Subcutaneous abdominal adipose tissue (tissue), 5 donors: ENCODE results near the gene LHX5.

Source experiments
- H3K27ac ChIP-seq: one replicate; pipeline ENCODE4 v1.7.0; 2013; ENCODE audit warnings: low read depth, mild to moderate bottlenecking, inconsistent platforms, low read length, moderate library complexity
- H3K27me3 ChIP-seq, 5 donors: one replicate each; pipeline ENCODE4 v1.7.0; 2013; ENCODE audit warnings: low read length in 5 of 5, inconsistent platforms in 1 of 5; ENCODE audit not compliant: control insufficient read depth in 5 of 5, insufficient read depth in 4 of 5
- H3K36me3 ChIP-seq, 5 donors: one replicate each; pipeline ENCODE4 v1.7.0; 2013; ENCODE audit warnings: low read length in 5 of 5; ENCODE audit not compliant: control insufficient read depth in 5 of 5, insufficient read depth in 5 of 5
- H3K4me1 ChIP-seq, 5 donors: one replicate each; pipeline ENCODE4 v1.7.0; 2013; ENCODE audit warnings: low read length in 5 of 5, mild to moderate bottlenecking in 3 of 5, moderate library complexity in 1 of 5; ENCODE audit not compliant: control insufficient read depth in 5 of 5, insufficient read depth in 5 of 5
- H3K4me3 ChIP-seq, 5 donors: one replicate each; pipeline ENCODE4 v1.7.0; 2013; ENCODE audit warnings: low read length in 5 of 5, low read depth in 1 of 5
- H3K9ac ChIP-seq, 5 donors: one replicate each; pipeline ENCODE4 v1.7.0; 2013; ENCODE audit warnings: low read length in 5 of 5, mild to moderate bottlenecking in 4 of 5, moderate library complexity in 3 of 5
- H3K9me3 ChIP-seq, 5 donors: one replicate each; pipeline ENCODE4 v1.7.0; 2013; ENCODE audit warnings: low read length in 5 of 5; ENCODE audit not compliant: control insufficient read depth in 5 of 5
- donor health status: healthy.
- donor health status: healthy.
- donor health status: healthy.
- donor health status: healthy.
- donor health status: healthy.

LHX5 gene

DNA sequence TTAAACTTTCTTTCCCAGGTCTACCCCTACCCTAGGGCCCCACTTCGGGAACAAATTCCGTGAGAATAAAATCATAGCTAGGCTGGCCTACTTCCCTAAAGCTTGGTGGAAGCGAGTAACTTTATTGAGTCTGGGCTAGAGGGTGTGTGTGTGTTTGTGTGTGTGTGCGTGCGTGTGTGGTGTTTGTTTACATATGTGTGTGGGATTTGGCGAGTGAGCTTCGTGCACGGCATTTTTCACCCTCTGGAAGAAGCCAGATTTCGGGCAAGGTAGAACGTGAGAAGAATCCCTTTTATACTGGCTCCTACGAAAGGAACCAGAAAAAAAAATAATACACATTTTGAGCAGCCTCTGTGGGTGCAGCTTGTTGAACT lies 7.5 kb upstream of the LHX5 start:
- no peak overlapping the region for H3K9ac ChIP-seq
- H3K36me3 ChIP-seq, result no peaks in the 10 kb centered on the region
- H3K27ac ChIP-seq, result no peak overlapping the region
- H3K9me3 ChIP-seq, result peaks cover 0 to 5% (median 0%) of the 10 kb centered on the region in 5 donors
- peaks cover 0 to 3% (median 0%) of the 10 kb centered on the region in 5 donors for H3K4me1 ChIP-seq
- peaks cover 63 to 77% (median 67%) of the 10 kb centered on the region in 5 donors for H3K27me3 ChIP-seq
- H3K4me3 ChIP-seq, result no peak overlapping the region

DNA sequence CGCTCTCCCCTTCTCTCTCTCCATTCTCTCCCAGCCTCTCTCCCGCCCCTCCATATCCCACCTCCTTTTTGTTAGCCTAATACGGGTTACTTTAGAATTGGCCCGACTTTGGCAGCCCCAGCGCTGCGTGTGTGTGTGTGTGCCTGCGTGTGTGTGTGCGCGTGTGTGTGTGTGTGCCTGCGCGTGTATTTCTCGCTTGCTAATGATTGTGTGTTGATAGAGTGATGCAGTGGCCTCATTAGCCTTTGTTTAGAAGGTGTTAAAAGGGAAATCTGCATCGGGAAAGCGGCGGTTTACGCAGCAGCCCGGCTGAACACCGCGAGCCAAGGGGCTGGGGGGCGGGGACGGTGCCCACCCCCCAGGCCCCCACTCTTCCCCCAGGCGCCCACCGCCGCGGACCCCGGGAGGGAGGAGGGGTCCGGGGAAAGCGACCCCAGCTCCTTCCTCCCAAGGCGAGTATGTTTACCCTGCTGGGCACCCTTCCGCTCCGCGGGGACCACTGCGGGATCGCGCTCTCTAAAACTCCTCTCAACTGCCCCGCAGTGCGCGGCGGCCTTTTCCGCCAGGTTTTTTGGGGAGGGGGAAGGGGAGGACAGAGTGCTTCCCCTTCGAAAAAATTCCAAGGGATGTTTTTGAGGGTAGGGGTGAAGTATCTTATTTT lies 6.8 kb upstream of the LHX5 start:
- peaks cover 0 to 5% (median 0%) of the 10 kb centered on the region in 5 donors for H3K9me3 ChIP-seq
- peaks cover 0 to 4% (median 0%) of the 10 kb centered on the region in 5 donors for H3K4me1 ChIP-seq
- peaks cover 64 to 80% (median 68%) of the 10 kb centered on the region in 5 donors for H3K27me3 ChIP-seq
- H3K27ac ChIP-seq, result no peak overlapping the region
- no peak overlapping the region for H3K9ac ChIP-seq
- H3K36me3 ChIP-seq, result no peaks in the 10 kb centered on the region
- H3K4me3 ChIP-seq, result no peak overlapping the region

DNA sequence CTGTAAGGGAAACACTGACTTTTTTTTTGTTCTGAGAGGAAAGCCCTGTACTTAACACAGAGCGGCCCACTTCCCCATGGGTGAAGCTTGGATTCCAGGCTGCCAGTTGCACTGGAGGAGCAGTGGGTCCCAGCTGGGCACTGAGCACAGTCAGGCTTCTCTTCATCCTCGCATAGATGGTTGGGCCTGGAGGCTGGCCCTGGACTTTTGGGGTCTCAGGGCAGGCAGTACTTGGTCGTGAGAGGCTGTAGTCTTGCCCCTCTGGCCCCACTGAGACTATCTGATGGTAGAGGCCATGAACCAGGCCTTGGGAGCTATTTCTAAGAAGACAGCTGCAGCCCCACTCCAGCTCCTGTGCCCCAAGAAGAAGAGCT lies 6.2 kb upstream of the LHX5 start:
- Histone ChIP-seq H3K36me3 (no peaks in the 10 kb centered on the region), H3K9ac (no peak overlapping the region), H3K4me3 (no peak overlapping the region), H3K27me3 (peaks cover 66 to 79% (median 69%) of the 10 kb centered on the region in 5 donors), H3K27ac (no peak overlapping the region), H3K4me1 (peaks cover 0 to 4% (median 0%) of the 10 kb centered on the region in 5 donors), H3K9me3 (peaks cover 0 to 5% (median 0%) of the 10 kb centered on the region in 5 donors)

DNA sequence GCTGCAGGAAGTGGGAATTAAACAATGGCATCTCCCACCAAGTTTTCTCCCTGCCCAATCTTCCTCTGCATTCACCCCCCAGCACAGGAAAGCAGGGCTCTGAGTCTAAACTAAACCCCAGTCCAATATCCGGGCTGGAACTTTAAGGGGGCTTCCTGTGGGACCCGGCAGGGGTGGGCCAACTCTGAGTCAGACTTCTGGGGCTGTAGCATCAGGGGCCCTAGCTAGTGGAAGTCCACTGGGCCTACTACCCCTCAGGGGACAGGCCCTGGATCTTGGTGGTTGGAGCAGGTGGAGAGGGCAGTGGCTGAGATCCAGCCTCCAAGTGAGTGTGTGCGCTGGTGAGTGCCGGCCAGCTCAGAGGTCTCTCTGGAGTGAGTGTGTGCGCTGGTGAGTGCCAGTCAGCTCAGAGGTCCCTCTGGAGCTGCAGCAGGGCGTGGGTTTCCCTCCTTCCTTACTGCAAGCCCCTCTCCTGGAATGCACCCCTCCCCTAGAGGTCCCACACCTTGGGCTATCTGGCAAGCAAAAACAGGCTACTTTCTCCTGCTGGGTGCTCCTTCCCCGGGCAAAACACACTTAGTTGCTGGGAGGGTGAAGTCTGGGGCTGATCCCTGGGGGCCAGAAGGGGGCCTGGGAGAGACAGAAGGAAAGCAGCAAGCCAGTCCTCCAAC lies 5.6 kb upstream of the LHX5 start:
- H3K36me3 ChIP-seq, result no peaks in the 10 kb centered on the region
- no peak overlapping the region for H3K9ac ChIP-seq
- H3K4me1 ChIP-seq, result peaks cover 0 to 4% (median 0%) of the 10 kb centered on the region in 5 donors
- peaks cover 0 to 5% (median 0%) of the 10 kb centered on the region in 5 donors for H3K9me3 ChIP-seq
- no peak overlapping the region for H3K27ac ChIP-seq
- no peak overlapping the region for H3K4me3 ChIP-seq
- peaks cover 71 to 82% (median 72%) of the 10 kb centered on the region in 5 donors for H3K27me3 ChIP-seq

DNA sequence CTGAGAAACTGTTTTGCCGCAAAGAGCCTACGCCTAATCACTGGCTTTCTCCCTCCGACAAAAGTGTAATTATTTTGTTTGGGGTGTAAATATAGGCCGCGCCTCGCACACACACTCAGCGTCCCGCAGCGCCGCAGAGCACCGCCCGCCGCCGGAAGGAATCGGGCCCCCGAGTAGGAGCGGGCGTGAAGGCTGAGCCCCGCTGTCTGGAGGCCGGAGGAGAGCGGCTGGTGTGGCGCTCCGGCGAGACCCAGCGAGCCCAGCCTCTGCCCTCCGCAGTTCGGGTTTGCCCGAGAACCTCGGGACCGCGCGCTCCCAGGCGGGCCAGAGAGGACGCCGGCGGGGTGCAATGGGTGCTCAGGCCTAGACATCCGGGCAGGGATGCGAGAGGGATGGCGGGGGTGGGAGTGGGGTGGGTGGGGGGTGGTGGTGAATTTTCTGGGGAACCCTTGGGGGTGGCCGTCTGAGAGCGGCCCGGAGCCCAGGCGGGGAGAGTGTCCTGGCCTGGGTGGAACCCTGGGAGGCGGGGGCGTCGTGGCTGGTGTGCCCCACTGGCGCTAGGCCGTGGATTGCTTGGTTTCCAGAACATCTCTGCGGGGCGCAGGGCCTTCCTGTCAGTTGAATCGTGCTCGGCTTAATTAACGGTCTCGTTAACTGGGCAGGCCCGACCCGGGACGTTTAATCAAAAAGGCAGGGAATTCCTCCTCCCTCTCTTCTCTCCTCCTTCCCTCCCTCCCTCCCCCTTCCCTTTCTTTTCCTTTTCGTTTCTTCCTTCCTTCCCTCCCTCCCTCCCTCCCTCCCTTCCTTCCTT lies 4.7 kb upstream of the LHX5 start:
- H3K4me3 ChIP-seq, result no peak overlapping the region
- peaks cover 0 to 5% (median 0%) of the 10 kb centered on the region in 5 donors for H3K9me3 ChIP-seq
- no peaks in the 10 kb centered on the region for H3K36me3 ChIP-seq
- H3K27ac ChIP-seq, result no peak overlapping the region
- no peak overlapping the region for H3K9ac ChIP-seq
- peaks cover 0 to 4% (median 0%) of the 10 kb centered on the region in 5 donors for H3K4me1 ChIP-seq
- H3K27me3 ChIP-seq, result peaks cover 73 to 86% (median 78%) of the 10 kb centered on the region in 5 donors

DNA sequence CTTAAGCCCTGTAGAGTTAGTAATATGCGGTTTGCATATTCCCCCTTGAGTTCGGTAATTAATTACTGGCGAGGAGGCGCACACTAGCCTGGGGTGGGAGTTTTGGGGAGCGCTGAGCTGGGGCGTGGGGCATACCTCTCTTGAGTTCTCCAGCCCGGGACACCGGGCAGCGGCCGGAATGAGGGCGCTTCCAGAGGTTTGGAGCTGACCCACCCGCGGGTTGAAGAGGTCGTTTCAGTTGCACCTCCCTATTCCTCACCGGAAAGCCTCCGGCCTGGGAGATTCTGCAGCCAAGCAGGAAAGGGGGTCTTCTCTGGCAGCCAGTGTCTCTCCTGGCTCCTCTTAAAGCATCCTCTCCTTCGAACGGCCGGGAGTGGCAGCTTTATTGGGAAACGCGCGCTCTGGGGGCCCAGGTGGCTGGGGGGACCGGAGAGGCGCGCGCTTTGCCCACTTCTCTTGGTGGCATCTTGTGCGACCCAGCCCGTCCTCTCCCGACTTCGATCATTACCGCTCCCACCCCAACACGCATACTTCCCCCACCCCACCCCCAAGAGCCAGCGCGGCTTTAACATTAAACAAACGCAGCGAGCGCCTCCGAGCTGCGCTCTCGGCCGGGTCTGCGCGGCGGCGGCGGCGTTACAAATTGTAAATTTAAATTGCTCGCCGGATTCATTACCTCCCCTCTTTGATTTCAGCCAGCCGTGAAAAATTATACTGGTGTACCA lies 3.9 kb upstream of the LHX5 start:
- no peaks in the 10 kb centered on the region for H3K36me3 ChIP-seq
- peaks cover 74 to 86% (median 79%) of the 10 kb centered on the region in 5 donors for H3K27me3 ChIP-seq
- no peak overlapping the region for H3K9ac ChIP-seq
- no peak overlapping the region for H3K4me3 ChIP-seq
- no peak overlapping the region for H3K27ac ChIP-seq
- H3K9me3 ChIP-seq, result peaks cover 0 to 2% (median 0%) of the 10 kb centered on the region in 5 donors
- H3K4me1 ChIP-seq, result peaks cover 0 to 4% (median 0%) of the 10 kb centered on the region in 5 donors

DNA sequence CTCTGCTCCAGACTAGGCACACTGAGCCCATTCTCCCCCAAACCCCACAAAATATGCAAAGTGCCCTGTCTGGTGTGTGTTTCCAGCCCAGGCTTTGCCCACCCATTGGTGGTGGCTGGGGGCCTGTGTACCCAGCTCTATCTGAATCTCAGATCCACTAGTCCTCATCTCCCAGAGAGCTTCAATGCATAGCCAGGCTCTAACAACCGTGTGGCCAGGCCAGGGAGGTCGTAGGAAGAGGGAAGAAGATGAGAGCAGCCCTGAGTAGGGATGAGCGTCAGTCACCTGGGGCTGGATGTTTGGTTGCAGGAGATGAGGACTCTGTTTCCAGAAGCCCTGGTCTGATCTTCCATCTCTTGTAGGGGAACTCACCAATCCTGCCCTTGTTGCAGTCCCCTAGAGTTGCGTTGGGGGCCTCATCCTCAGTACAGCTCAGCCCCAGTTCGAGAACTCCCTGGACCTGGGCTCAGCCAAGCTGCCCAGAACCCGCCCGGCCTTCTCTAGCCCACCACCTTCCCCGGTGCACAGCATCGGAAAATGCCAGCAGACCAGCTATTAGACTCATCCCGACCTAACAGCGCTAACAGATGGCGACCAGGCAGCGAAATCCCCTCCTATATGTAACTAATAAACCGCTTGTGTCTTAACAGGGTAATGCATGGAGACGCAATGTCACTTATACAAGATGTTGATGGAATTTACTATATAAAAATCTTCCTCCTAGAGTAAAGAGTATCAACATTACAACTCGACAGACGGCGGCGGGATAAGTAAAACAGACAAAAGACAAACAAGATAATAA lies 3.2 kb upstream of the LHX5 start:
- no peak overlapping the region for H3K9ac ChIP-seq
- H3K36me3 ChIP-seq, result no peaks in the 10 kb centered on the region
- peaks cover 0 to 4% (median 0%) of the 10 kb centered on the region in 5 donors for H3K4me1 ChIP-seq
- H3K4me3 ChIP-seq, result no peak overlapping the region
- no peak overlapping the region for H3K27ac ChIP-seq
- H3K9me3 ChIP-seq, result peaks cover 0 to 2% (median 0%) of the 10 kb centered on the region in 5 donors
- peaks cover 74 to 91% (median 82%) of the 10 kb centered on the region in 5 donors for H3K27me3 ChIP-seq

DNA sequence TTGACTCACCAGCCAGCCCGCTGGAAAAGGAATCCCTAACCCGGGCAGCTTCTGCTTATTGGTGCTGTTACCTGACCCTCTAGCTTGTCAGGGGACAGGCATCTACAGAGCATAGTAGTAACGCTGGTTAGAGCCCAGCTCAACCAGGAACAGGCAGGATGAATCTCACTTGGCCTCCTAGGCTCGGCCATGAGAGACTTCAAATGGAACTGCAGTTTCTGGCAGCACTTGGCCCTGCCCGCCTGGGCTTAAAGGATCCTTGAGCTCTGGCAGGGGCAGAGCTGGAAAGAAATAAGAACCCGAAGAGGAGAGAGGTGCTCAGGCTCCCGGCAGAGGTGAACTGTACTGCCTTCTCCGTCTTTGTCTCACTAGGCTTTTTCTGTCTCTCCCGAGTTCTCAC lies 2.3 kb upstream of the LHX5 start:
- Histone ChIP-seq H3K4me1 (peaks cover 0 to 4% (median 0%) of the 10 kb centered on the region in 5 donors), H3K9ac (no peak overlapping the region), H3K9me3 (peaks cover 0 to 2% (median 0%) of the 10 kb centered on the region in 5 donors), H3K4me3 (no peak overlapping the region), H3K27me3 (peaks cover 77 to 91% (median 82%) of the 10 kb centered on the region in 5 donors), H3K36me3 (no peaks in the 10 kb centered on the region), H3K27ac (no peak overlapping the region)

DNA sequence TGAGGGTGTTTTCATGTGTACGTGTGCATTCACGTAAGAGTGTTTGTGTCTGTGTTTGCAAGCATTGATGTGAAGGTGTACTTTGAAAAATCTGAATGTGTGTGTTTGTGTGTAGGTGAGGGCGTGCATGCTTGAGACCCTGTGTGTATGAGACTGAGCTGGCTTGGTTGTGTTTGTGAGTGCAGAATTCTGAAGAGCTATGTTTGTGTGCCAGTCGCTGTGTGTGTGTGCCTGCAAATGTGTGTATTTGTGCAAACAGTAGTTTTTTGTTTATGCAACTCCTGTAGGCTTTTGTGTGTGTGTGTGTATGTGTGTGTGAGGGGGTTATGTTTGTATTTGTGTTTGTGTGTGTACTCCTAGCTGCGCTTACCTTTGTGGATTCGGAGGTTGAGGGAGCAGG lies 1.7 kb upstream of the LHX5 start:
- Histone ChIP-seq H3K27me3 (peaks cover 78 to 91% (median 84%) of the 10 kb centered on the region in 5 donors), H3K27ac (no peak overlapping the region), H3K4me1 (peaks cover 0 to 4% (median 0%) of the 10 kb centered on the region in 5 donors), H3K36me3 (no peaks in the 10 kb centered on the region), H3K4me3 (no peak overlapping the region), H3K9ac (no peak overlapping the region), H3K9me3 (peaks cover 0 to 2% (median 0%) of the 10 kb centered on the region in 5 donors)
